Heart left ventricle (tissue), 13 donors: ENCODE data around the gene CABP2.

Source experiments
- POLR2A ChIP-seq, 2 donors: fragments of 450-650 bp; IDR thresholded peaks; one replicate each; pipeline ENCODE4 v1.6.1; 2017; ENCODE audit warnings: antibody characterized with exemption in 2 of 2, mild to moderate bottlenecking in 2 of 2, moderate library complexity in 2 of 2
- TF ChIP-seq, protein P1 (sequence below), 12 donors: fragments of 200-600 bp; sonication (generic) in 4 of 12; IDR thresholded peaks; one replicate each; pipeline versions ENCODE4 v1.5.0 to v1.8.0; 2018 to 2022; ENCODE audit warnings: antibody characterized with exemption in 12 of 12, mild to moderate bottlenecking in 5 of 12
- donor health status: ischemic (EF 13 %, LVEDD 7.1; RV severe dilation, severe dysfunction).
- donor health status: DM: no; HTN: yes; CAD: no.
- donor health status: DM: no; HTN: no; CAD: no.
- donor health status: ischemic (EF 25% LVEDD 6.9; RV normal size, moderate dysfunction).
- donor health status: ischemic (EF 25% LVEDD 5.7; RV mildly dilated, moderate dysfunction).
- donor health status: ischemic (EF 35%, LVEDD 5.7; RV mildly dilated, moderate dysfunction).
- donor health status: nonischemic (EF 11% LVEDD 7.7; RV severe dilation, severe dysfunction).
- donor health status: DM: yes; HTN: yes; CAD: no.
- donor health status: PGD.
- donor health status: ischemic (EF 29% LVEDD 5.4; RV normal size, mild dysfunction).
- donor health status: nonischemic (EF 23%, LVEDD 6.1; RV moderate dilation, normal function).

GRCh38 chr11:67508486-67509121 lies 14.6 kb downstream of the CABP2 start:
- no peak for TF ChIP-seq POLR2A (IDR thresholded peaks at IDR 0.05)
- TF ChIP-seq, protein P1, sequence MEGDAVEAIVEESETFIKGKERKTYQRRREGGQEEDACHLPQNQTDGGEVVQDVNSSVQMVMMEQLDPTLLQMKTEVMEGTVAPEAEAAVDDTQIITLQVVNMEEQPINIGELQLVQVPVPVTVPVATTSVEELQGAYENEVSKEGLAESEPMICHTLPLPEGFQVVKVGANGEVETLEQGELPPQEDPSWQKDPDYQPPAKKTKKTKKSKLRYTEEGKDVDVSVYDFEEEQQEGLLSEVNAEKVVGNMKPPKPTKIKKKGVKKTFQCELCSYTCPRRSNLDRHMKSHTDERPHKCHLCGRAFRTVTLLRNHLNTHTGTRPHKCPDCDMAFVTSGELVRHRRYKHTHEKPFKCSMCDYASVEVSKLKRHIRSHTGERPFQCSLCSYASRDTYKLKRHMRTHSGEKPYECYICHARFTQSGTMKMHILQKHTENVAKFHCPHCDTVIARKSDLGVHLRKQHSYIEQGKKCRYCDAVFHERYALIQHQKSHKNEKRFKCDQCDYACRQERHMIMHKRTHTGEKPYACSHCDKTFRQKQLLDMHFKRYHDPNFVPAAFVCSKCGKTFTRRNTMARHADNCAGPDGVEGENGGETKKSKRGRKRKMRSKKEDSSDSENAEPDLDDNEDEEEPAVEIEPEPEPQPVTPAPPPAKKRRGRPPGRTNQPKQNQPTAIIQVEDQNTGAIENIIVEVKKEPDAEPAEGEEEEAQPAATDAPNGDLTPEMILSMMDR (IDR thresholded peaks at IDR 0.05) = peak in 1 of 12 donors; percentile 8
